ENCODE data around the gene FAM222B.

DNA sequence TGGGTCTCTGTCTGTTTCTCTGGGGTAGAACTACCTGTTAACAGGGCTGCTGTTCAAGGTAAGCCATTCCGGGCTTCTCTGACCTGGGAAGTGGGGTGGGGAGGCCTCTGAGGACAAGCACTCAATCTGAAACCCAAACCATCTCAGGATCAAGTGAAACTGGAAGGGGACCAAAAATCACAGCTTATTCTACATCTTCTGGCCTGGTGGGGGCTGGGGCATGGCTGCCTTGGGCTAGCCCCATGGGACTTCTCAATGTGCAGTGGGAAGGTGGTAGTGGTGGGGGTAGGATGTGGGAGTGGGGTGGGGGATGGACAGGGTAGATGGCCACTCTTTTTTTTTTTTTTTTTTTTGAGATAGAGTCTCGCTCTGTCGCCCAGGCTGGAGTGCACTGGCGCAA, 49.4 kb upstream of the FAM222B start:
- TF ChIP-seq, protein P1, sequence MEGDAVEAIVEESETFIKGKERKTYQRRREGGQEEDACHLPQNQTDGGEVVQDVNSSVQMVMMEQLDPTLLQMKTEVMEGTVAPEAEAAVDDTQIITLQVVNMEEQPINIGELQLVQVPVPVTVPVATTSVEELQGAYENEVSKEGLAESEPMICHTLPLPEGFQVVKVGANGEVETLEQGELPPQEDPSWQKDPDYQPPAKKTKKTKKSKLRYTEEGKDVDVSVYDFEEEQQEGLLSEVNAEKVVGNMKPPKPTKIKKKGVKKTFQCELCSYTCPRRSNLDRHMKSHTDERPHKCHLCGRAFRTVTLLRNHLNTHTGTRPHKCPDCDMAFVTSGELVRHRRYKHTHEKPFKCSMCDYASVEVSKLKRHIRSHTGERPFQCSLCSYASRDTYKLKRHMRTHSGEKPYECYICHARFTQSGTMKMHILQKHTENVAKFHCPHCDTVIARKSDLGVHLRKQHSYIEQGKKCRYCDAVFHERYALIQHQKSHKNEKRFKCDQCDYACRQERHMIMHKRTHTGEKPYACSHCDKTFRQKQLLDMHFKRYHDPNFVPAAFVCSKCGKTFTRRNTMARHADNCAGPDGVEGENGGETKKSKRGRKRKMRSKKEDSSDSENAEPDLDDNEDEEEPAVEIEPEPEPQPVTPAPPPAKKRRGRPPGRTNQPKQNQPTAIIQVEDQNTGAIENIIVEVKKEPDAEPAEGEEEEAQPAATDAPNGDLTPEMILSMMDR (IDR thresholded peaks at IDR 0.05) = no peak
- TF ChIP-seq POLR2AphosphoS5 (IDR thresholded peaks at IDR 0.05; ENCODE audit: insufficient read depth in 1 of 2, low read depth in 1 of 2) = no peak
